ENCODE results near the gene NEK1.
"Not testable (repeated sequence)": the region's sequence is repeated elsewhere in the genome, so short reads cannot be mapped to it uniquely, and the experiment has no call there.

Gene NEK1

DNA sequence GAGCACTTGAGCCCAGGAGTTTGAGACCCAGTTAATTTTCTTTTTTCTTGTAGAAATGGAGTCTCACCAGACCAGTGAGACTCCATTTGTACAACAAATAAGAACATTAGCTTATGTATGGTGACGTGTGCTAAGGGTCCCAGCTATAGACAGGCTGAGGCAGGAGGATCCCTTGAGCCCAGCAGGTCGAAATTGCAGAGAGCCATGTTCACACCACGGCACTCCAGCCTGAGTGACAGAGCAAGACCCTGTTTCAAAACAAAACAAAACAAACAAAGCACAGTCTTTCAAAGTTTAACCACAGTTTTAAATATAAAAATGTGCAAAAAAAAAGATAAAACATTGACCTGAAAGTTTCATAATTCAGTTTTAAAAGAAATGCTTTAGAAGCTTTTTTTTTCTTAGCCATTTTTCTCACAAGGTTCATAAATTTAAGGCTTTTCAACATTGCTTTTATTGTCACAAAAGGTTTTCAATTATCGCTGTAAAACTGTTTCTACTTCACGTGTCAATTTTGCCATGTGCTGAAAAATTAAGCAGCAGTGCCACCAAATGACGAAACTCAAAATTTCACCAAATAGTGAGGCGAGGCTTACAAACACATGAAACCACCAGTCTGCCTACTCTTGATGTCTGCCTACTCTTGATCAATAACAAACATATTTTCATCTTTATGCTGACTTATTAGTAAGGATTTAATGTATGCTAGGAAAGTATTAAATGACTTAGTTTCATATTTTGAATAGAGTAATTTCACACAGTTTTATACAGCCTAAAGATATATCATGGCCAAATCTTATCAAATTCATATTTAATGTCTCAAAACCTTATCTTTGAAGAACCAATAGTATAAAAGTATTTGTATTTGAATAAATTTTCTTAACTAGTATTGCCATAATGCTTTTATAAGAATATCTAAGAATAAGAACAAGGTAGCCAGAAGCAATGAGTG lies 126.3 kb downstream of the NEK1 start:
- DNase-seq, result no peak

DNA sequence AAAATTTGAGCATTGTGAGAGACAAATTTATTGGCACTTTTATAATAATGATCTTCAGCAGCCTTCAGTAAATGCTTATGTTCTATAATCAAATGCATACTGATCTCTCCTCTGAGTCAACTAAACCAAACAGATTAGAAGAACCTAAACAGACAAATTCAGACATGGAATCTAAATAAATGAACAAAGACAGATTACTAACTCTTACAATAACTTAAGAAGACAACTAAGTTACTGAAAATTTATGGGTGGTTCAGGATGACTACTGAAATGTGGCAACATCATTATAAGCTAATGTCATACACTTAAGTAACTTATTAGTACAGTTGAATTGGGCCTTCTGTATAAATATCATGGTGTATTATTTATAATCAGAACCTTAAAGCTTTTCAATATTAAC lies 127.3 kb downstream of the NEK1 start:
- DNase-seq, result no peak

DNA sequence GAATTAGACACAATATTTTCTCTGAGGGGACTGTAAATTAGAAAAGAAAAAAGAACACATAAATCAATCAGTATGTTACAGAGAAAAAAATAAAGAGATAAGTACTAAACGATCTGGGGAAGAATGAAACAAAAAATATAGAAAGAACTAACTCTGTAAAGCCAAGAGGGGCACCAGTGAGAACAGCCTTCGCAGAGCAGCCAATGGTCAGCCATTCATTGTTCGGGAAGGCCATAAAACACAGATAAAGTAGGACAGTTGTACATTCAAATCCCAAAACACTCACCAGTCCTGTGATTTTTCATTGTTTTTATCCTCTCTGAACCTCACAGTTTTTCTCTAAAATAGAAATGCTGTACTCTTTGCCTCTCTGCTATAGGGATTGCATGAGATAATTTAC lies 127.9 kb downstream of the NEK1 start:
- no peak for DNase-seq

DNA sequence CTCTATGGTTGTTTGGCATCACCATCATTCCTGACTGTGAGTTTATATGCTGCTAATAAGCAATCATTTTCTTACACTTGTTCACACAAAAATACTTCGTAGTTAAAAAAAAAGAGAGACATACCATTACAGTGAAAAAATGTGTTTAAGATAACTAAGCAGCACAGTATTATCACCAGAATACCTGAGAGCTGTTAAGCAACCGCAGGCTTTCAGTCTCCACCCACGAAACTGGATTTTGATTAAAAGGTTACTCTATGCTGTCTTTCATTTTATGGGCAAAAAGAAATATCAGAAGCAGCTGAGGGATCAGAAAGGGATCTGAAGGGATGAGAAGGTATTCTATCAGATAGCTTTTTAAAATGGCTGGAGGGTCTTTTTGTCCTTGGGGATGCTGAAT lies 148.3 kb downstream of the NEK1 start:
- DNase-seq, result no peak

DNA sequence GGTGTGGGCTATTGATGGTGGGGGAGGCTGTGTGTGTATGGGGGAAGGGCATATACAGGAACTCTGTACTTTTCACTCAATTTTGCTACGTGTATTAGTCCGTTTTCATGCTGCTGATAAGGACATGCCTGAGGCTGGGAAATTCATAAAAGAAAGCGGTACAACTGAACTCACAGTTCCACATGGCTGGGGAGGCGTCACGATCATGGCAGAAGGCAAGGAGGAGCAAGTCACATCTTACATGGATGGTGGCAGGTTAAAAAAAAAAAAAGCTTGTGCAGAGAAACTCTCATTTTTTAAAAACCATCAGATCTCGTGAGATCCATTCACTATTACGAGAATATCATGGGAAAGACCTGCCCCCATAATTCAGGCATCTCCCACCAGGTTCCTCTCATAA lies 152.3 kb downstream of the NEK1 start:
- DNase-seq, result no peak

DNA sequence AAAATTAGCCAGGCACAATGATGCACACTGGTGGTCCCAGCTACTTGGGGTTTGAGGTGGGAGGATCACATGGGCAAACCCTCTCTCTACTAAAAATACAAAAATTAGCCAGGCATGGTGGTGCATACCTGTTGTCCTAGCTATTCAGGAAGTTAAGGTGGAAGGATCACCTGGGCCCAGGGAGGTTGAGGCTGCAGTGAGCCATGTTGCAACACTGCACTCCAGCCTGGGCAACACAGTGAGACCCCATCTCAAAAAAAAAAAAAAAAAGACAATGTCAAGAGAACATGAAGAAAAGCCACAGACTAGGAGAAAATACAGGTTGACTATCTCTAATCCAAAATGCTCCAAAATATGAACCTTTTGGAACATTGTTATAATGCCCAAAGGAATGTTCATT lies 153.8 kb downstream of the NEK1 start:
- DNase-seq, result no peak

DNA sequence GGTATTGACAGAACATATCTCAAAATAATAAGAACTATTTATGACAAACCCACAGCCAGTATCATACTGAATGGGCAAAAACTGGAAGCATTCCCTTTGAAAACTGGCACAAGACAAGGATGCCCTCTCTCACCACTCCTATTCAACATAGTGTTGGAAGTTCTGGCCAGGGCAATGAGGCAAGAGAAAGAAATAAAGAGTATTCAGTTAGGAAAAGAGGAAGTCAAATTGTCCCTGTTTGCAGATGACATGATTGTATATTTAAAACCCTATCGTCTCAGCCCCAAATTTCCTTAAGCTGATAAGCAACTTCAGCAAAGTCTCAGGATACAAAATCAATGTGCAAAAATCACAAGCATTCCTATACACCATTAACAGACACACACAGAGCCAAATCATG lies 159.7 kb downstream of the NEK1 start:
- DNase-seq, result not testable (repeated sequence)

DNA sequence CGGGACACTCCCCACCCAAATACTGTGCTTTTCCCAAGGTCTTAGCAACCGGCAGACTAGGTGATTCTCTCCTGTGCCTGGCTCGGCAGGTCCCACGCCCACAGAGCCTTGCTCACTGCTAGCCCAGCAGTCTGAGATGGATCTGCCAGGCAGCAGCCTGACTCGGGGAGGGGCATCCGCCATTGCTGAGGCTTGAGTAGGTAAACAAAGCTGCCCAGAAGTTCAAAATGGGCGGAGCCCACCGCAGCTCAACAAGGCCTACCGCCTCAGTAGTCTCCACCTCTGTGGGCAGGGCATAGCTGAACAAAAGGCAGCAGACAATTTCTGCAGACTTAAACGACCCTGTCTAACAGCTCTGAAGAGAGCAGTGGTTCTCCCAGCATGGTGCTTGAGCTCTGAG lies 163.4 kb downstream of the NEK1 start:
- DNase-seq, result not testable (repeated sequence)

DNA sequence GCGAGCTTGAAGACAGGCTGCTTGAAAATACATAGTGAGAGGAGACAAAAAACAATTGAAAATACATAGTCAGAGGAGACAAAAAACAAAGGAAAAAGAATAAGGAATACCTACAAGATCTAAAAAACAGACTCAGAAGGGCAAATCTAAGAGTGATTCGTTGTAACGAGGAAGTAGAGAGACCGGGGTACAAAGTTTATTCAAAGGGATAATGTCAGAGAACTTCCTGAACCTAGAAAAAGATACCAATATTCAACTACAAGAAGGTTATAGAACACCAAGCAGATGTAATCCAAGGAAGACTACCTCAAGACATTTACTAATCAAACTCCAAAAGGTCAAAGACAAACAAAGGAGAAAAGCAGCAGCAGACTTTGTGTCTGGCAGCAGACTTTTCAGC lies 165.6 kb downstream of the NEK1 start:
- DNase-seq, result no peak

DNA sequence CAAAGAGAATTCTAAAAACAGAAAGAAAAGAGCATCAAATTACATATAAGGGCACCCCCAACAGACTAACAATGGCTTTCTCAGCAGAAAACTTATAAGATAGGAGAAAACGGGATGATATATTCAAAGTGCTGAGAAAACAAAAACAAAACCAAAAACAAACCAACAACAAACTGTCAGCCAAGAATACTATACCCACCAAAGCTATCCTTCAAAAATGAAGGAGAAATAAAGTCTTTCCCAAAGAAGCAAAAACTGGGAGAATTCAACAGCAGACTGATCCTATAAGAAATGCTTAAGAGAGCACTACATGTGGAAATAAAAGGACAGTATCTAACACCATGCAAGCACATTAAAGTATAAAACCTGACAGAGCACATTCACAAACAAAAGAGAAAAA lies 168.6 kb downstream of the NEK1 start:
- DNase-seq, result no peak

DNA sequence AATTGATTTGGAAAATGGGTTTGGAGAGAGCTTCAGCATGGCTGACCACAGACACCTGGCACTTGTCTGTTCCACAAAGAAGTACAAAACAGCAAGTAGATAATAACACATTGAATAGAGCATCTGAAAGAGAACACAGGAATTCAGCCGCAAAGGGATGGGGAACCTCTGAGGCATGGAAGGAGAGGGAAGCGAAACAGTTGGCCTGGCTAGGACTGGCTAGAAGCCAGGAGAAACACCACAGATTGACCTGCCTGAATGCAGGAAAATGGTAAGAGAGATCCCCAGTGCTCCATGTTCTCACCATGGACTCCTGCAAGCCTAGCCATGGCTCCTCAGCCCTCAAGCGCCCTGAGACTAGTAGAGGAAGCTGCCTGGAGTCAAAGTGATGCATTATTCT lies 171.9 kb downstream of the NEK1 start:
- no peak for DNase-seq

DNA sequence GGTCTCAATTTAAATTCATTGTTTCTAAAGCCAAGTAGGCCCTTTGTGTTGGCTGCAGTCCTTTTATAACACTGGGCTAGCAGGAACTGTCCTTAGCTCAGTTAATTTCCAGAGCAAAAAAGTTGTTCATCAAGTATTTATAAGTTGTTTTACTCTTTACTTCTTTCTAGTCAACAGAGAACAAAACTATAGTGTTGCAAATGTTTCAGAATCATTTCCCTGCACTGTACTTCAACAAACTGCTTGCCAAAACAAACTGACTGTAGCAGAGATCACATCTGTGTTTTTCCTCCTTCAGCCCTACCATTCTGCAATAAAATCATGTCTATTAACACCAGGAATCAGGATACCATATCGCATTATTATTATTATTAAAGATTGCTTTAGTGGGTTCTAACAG lies 173.1 kb downstream of the NEK1 start:
- DNase-seq, result no peak

DNA sequence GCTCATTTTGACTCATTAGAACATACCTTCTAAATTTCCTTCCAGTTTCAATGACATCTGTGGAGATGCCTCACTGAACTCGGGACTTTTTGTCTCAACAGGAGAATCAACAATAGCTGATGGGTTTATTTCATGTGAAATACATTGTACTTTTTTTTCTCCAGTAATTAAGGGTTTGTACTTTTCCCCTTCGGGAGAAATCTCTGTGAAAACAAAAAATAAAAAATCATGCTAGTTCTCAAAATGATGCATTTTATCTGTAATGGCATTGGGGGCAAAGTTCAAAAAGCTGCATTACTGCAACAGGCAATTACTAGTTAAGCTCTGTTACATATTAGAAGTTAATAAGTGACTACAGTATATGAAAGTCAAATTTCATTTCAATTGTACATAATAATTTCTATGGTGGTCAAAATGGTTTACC lies 174.3 kb downstream of the NEK1 start:
- no peak for DNase-seq

DNA sequence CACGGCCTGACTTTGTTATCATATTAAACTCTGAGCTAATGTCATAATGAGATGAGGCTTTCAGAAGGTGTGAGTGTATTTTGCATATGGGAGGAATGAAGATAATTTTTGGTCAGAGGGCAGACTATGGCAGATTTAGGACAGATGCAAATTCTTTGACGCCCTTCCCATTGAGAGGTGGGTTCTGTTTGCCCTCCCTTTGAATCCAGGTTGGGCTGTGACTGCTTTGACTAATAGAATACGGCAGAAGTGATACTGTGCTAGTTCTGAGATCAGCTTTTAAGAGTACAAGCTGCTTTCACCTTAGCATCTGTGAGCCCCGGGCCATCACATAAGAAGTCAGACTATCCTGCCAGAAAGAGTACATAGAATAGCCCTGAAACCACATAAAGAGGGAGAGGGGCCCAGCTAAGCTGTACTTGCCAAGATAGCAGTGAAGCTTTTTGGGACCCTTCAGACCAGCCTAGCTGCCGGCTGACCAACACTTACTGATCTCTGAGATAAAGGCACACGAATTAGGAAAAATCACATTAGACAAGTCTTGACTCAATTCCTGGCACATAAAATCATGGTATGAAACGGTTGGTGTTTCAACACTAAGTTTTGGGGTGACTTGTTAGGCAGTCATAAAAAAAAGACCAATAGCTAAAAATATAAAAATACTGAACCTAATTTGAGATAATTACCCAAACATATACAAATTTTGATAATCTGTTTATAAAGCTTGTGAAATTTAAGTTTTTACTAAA lies 174.9 kb downstream of the NEK1 start:
- no peak for DNase-seq

DNA sequence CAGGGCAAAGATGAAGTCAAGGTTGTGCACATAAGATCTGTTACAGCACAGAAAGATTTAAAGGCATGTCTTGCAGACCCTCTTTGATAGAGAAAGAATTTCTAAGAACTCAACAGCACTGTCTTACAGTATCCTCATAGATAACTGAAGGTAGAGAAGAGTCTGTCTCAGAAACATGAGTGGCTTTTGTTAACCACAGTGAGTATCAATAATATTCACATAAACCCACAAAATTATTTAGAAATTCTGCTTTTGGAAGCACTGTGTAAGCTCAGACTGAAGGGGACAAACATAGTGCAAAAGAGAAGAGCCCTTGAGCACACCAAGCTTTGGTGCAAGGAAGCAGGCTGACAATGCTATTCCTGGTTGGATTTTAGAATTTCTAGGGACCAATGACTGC lies 175.6 kb downstream of the NEK1 start:
- no peak for DNase-seq

DNA sequence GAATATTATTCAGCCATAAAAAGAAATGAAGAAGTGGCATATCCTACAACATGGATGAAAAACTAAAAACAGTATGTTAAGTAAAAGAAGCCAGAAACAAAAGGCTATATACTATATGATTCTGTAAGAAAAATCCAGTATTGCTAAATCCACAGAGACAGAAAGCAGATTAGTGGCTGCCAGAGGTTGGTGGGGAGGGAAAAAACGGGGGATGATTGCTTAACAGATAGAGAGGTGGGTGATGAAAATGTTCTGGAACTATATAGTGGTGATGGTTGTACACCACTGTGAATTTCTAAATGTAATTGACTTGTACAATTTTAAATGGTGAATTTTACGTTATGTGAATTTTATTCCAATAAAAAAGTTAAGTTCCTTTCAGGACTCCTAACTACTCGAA lies 184.0 kb downstream of the NEK1 start:
- DNase-seq, result no peak

DNA sequence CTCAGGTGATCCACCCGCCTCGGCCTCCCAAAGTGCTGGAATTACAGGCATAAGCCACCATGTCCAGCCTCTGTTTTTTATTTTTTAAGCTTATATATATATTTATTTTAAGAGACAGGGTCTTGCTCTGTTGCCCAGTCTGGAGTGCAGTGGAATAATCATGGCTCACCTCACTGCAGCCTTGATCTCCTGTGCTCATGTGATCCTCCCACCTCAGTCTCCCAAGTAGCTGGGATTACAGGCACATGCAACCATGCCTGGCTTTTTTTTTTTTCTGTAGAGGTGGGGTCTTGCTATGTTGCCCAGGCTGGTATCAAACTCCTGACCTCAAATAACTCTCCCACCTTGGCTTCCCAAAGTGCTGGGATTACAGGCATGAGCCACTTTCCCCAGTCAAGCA lies 184.7 kb downstream of the NEK1 start:
- not testable (repeated sequence) for DNase-seq

DNA sequence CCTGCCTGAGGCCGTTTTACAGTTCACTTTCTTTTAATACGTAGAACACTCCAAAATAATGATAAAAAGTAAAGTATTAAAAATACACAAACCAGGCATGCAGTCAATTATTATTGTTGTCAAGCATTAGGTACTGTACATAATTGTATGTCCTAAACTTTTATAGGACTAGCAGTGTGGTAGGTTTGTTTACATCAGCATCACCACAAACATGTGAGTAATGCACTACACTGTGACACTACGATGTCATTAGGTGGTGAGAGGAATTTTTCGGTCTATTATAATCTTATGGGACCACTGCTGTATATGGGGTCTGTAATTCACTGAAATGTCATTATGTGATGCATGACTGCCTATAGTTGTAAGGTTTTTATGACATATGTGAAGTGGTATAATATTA lies 192.1 kb downstream of the NEK1 start:
- no peak for DNase-seq

DNA sequence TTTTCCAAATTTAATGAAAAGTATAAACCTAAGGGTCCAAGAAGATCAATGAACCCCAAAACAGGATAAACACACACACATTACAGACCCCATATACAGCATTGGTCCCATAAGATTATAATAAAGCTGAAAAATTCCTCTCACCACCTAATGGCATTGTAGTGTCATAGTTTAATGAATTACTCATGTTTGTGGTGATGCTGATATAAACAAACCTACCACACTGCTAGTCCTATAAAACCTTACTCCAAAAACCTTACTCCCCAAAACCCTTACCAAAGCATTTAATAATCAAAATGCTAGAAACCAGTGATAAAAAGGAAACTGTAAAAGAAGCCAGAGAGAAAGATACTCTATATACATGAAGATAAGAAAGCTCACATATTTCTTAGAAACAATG lies 193.5 kb downstream of the NEK1 start:
- DNase-seq, result no peak

DNA sequence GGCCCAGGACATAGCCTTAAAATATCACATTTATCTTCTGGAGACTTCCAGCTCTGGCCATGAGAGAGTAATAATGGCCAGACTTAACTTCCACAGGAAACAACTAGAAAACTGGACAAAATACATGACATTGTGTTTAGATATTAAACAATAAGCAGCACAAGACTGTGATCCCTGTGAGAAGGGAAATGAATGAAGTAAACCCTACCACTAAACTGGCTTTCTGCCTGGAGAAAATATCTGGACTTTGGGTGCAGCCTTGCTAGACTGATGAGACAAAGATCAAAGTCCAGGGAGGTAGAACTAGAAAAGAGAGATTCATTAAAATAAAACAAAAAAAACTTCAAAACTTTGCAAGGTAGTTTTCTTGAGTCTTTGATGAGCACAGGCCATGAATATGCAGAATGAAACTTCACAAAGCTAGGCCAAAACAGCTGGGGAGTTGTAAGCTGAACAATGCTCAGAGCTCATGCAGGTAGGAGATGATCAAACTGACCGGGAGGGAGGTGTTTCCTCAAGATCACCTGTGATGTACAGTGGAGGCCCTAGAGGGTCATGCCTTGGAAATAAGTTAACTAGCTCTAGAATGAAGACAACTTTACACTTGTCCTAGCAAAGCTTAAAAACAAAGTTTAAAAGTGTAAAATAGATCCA lies 194.6 kb downstream of the NEK1 start:
- DNase-seq, result no peak

DNA sequence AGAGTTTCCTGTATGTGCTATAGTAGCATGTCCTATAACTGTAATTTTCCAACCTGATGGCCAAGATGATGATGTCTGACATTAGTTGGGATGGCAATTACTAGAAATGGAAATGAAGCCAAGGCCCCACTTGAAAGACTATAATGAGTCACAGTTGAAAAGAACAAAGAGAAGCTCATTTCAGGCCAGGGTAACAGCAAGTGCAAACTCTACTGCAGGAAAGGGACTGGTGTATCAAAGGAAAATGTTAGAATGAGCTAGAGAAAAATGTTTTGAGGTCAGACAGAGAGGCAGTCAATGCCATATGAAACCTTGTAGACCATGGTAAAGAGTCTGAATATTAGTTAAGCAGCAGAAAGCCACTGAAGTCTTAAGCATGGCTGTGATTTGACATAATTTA lies 195.4 kb downstream of the NEK1 start:
- DNase-seq, result no peak

DNA sequence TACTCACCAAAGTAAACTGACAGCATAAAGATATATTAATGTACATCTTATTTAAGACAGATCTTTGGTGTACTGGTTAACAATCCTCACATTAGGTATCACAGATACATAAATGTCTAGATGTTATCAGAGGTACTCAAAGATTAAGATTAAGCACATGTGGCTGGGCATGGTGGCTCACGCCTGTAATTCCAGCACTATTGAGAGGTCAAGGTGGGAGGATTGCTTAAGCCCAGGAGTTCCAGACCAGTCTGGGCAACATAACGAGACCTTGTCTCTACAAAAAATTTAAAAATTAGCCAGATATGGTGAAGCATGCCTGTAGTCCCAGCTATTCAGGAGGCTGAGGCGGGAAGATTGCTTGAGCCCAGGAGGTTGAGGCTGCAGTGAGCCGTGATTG lies 195.9 kb downstream of the NEK1 start:
- no peak for DNase-seq

DNA sequence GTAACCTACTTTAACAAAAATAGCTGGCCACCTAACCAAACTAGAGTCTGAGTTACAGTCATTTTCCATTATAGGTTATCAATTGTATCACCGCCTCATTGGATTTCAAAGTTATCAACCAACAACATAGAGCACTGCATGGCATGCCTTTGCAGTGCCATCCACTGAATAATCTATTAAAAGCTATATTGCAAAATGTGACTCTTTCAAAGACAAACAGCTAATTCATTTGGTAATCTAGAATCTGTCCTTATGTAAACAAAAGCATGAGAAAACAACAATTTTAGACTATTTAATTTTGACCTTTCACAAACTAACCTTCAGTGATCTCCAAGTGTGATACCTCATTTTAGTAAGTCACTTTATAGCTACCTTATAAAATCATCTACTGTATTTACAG lies 197.5 kb downstream of the NEK1 start:
- DNase-seq, result no peak

DNA sequence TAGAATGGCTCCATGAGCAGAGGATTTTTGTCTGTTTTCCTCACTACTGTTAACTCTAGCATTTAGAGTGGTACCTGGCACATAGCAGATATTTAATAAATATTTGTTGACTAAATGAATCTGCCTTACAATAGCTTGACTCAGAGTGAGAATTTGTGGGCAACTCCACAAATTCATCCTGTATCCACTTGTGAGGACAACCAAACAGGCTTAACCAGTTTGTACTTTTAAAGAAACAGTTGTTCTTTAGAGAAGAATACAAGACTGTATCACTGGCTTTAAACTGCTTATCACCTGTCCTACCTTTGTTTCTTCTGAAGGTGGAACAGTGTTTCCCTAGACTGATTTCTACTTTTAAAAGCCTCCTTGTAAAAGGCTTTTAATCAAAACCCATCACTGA lies 200.3 kb downstream of the NEK1 start:
- no peak for DNase-seq

Measured in stimulated activated CD4-positive, alpha-beta T cell treated with anti-CD3 and anti-CD28 coated beads, Interleukin-4, amount 100 ng/mL, for 1 hour (primary cell).